A673 (cell line): ENCODE data around the gene PLIN4. TPM values are rescaled to one million over a fixed set of nuclear protein-coding genes. Genes with fewer than 3 reads are reported as not detected.
A peak's percentile ranks its signal among the peaks of the same experiment; 100 is the strongest.

Experiments used
- BruUV-seq: library from RNA; stranded (reverse); fragments of 400-500 nt; replicated peaks from 2 replicates; lab custom pipeline; 2021; lab: Mats Ljungman, UMichigan
- CTCF ChIA-PET: fragments of 300-600 bp; sonication (Branson Sonifier 250); formaldehyde crosslinking; loops from one replicate; lab custom pipeline; 2022; ENCODE audit warnings: antibody characterized with exemption; lab: Charles Lee
- POLR2A ChIA-PET: fragments of 300-600 bp; sonication (Branson Sonifier 250); formaldehyde crosslinking; loops from one replicate; lab custom pipeline; 2022; ENCODE audit warnings: antibody characterized with exemption; ENCODE audit not compliant: low non-redundant PET; lab: Charles Lee
- DNase-seq: peaks from one replicate; pipeline ENCODE4 v3.0.0-alpha.2; 2015; ENCODE audit warnings: low spot score
- H3K27ac ChIP-seq: fragments of 200-600 bp; sonication (generic); 2 replicates; pipeline ENCODE4 v1.5.1; 2016; ENCODE audit warnings: mixed run types, low read depth, mild to moderate bottlenecking, mixed read lengths, antibody characterized with exemption, low read length; ENCODE audit not compliant: poor library complexity, severe bottlenecking
- H3K27me3 ChIP-seq: fragments of 200-600 bp; sonication (generic); replicated peaks from 2 replicates; pipeline ENCODE4 v1.6.1; 2017; ENCODE audit warnings: mixed run types, low read depth, mild to moderate bottlenecking, mixed read lengths, antibody characterized with exemption, low read length; ENCODE audit not compliant: insufficient read depth, poor library complexity
- H3K36me3 ChIP-seq: fragments of 200-600 bp; sonication (generic); 2 replicates; pipeline ENCODE4 v1.6.1; 2016; ENCODE audit warnings: mixed run types, mild to moderate bottlenecking, mixed read lengths, antibody characterized with exemption, low read length; ENCODE audit not compliant: insufficient read depth, poor library complexity, severe bottlenecking
- H3K4me1 ChIP-seq: fragments of 200-600 bp; sonication (generic); 2 replicates; pipeline ENCODE4 v1.6.1; 2017; ENCODE audit warnings: mixed run types, mild to moderate bottlenecking, mixed read lengths, antibody characterized with exemption, low read length; ENCODE audit not compliant: insufficient read depth, poor library complexity, severe bottlenecking
- H3K4me3 ChIP-seq: fragments of 200-600 bp; sonication (generic); 2 replicates; pipeline ENCODE4 v1.5.1; 2016; ENCODE audit warnings: low read depth, mixed run types, mild to moderate bottlenecking, mixed read lengths, low read length; ENCODE audit not compliant: poor library complexity, severe bottlenecking
- H3K9me3 ChIP-seq: fragments of 200-600 bp; sonication (generic); 2 replicates; pipeline ENCODE4 v1.6.1; 2016; ENCODE audit warnings: mixed run types, low read depth, mild to moderate bottlenecking, mixed read lengths, antibody characterized with exemption, low read length; ENCODE audit not compliant: poor library complexity, severe bottlenecking
- EZH2 ChIP-seq: fragments of 200-600 bp; sonication (generic); IDR thresholded peaks from 2 replicates; pipeline ENCODE4 v1.6.1; 2017; ENCODE audit warnings: borderline replicate concordance, low read depth, mild to moderate bottlenecking, mixed read lengths, antibody characterized with exemption, low read length; ENCODE audit not compliant: poor library complexity, severe bottlenecking
- intact Hi-C: fragments of 100-400 bp; cut with micrococcal nuclease; formaldehyde crosslinking; loops from one replicate; pipeline ENCODE4 v1.10.0; 2022; ENCODE audit not compliant: unreplicated experiment
- total RNA-seq: library from RNA; stranded (reverse); gene quantifications from 2 replicates; pipeline ENCODE4 v1.2.3, GENCODE V29; 2021
- TF ChIP-seq, protein P1 (sequence below): fragments of 300-800, 200-600 bp; sonication (generic); conservative IDR thresholded peaks from 2 replicates; pipeline ENCODE4 v1.5.1; 2017; ENCODE audit warnings: low read depth, mild to moderate bottlenecking, antibody characterized with exemption, low read length, moderate library complexity, mixed read lengths

PLIN4 gene
- total RNA-seq, 1 experiment from 2014 or later: 1.0 TPM

DNA sequence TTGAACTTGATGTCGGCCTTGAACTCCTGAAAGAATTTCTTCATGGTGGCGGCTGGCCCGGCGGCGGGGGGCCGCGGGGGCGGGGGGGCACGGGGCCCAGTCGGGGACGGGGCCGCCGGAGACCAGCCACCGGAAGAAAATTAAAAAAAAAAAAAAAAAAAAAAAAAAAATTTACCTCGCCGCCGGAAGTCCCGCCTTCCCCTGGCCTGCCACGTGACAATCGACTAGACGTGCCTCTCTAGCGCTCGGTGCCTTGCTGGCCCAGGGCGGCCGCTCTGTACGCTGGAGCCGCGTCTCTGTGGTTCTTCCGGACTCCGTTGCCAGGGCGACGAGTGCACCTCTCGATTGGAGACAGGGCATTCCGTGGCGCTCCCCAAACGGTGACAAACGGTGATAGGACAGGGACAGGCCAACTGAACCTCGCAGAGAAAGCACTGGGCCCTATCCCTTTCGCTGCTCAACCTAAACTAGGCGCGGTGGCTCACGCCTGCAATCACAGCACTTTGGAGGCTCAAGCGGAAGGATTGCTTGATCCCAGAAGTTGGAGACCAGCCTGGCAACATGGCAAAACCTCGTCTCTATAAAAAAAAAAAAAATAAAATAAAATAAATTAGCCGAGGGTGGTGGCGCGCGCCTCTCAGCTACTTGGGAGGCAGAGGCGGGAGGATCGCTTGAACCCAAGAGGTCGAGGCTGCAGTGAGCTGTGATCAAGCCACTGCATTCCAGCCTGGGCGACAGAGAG lies 60.5 kb downstream of the PLIN4 start, which contains the start of gene UBXN6:
TSS of gene UBXN6 (minus strand) at position 141 of the 742 bp plus-strand sequence. CDS start at position 44, 97 bp downstream.
- H3K27me3 ChIP-seq: no peaks in the 10 kb centered on the region
- H3K36me3 ChIP-seq: peaks cover 6% of the 10 kb centered on the region
- TF ChIP-seq EZH2: no peak
- TF ChIP-seq, protein P1, sequence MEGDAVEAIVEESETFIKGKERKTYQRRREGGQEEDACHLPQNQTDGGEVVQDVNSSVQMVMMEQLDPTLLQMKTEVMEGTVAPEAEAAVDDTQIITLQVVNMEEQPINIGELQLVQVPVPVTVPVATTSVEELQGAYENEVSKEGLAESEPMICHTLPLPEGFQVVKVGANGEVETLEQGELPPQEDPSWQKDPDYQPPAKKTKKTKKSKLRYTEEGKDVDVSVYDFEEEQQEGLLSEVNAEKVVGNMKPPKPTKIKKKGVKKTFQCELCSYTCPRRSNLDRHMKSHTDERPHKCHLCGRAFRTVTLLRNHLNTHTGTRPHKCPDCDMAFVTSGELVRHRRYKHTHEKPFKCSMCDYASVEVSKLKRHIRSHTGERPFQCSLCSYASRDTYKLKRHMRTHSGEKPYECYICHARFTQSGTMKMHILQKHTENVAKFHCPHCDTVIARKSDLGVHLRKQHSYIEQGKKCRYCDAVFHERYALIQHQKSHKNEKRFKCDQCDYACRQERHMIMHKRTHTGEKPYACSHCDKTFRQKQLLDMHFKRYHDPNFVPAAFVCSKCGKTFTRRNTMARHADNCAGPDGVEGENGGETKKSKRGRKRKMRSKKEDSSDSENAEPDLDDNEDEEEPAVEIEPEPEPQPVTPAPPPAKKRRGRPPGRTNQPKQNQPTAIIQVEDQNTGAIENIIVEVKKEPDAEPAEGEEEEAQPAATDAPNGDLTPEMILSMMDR: no peak
- BruUV-seq: no TSS peak
- peak within 1 kb of the TSS; percentile 77 for H3K4me3 ChIP-seq
- intact Hi-C loops: no loop called here
- H3K4me1 ChIP-seq: peaks cover 13% of the 10 kb centered on the region
- POLR2A ChIA-PET: no interaction called here
- no peaks in the 10 kb centered on the region for H3K9me3 ChIP-seq
- H3K27ac ChIP-seq: peak within 1 kb of the TSS; percentile 89
- peak; percentile 99 for DNase-seq
- CTCF ChIA-PET: no interaction called here

- H3K27ac ChIP-seq: peak overlapping the region; percentile 89
Measured at GRCh38 chr19:4456843-4457653, 61.2 kb downstream of the PLIN4 start.

GRCh38 chr19:4456476-4456842 lies 61.8 kb downstream of the PLIN4 start:
- Histone ChIP-seq H3K4me3 (peak overlapping the region; percentile 77), H3K9me3 (no peaks in the 10 kb centered on the region), H3K27me3 (no peaks in the 10 kb centered on the region), H3K36me3 (peaks cover 6% of the 10 kb centered on the region), H3K4me1 (peaks cover 13% of the 10 kb centered on the region), H3K27ac (peak overlapping the region; percentile 89)
- ChIA-PET POLR2A (interaction anchor here (0.5 kb wide), 1 partner anchor 79 kb away, joined by 3 read pairs; the partner anchor contains the start of gene PLIN5), CTCF (interaction anchor here (0.6 to 0.7 kb wide), 3 partner anchors 39 to 168 kb away, joined by 3 to 7 read pairs (median 3); no protein-coding TSS in a partner anchor)
- TF ChIP-seq, protein P1: no peak
- TF ChIP-seq EZH2: no peak
- DNase-seq: peak; percentile 76
- intact Hi-C loops: no loop called here
- BruUV-seq: no TSS peak

More at GRCh38 chr19:4456843-4457653, 61.2 kb downstream of the PLIN4 start:
- Histone ChIP-seq H3K4me3 (peak overlapping the region; percentile 77), H3K27me3 (no peaks in the 10 kb centered on the region), H3K9me3 (no peaks in the 10 kb centered on the region), H3K36me3 (peaks cover 6% of the 10 kb centered on the region), H3K4me1 (peaks cover 13% of the 10 kb centered on the region)
- no TSS peak for BruUV-seq
- CTCF ChIA-PET: interaction anchor here (0.6 to 0.7 kb wide), 3 partner anchors 40 to 167 kb away, joined by 3 to 7 read pairs (median 3); no protein-coding TSS in a partner anchor
- no peak for TF ChIP-seq EZH2
- TF ChIP-seq, protein P1: no peak
- peak; percentile 77 for DNase-seq
- intact Hi-C loops: no loop called here
- POLR2A ChIA-PET: no interaction called here
